PC-9 (cell line): Measurements from ENCODE around the gene TMEFF2.

Source experiments
- EZH2 ChIP-seq: fragments of 200-600 bp; sonication (generic); IDR thresholded peaks from 2 replicates; pipeline ENCODE4 v1.8.0; 2017; ENCODE audit warnings: antibody characterized with exemption, low read depth
- TF ChIP-seq, protein P1 (sequence below): fragments of 200-600 bp; sonication (generic); conservative IDR thresholded peaks from 2 replicates; pipeline ENCODE4 v1.6.1; 2017; ENCODE audit warnings: mixed run types, antibody characterized with exemption, mild to moderate bottlenecking, moderate library complexity

DNA sequence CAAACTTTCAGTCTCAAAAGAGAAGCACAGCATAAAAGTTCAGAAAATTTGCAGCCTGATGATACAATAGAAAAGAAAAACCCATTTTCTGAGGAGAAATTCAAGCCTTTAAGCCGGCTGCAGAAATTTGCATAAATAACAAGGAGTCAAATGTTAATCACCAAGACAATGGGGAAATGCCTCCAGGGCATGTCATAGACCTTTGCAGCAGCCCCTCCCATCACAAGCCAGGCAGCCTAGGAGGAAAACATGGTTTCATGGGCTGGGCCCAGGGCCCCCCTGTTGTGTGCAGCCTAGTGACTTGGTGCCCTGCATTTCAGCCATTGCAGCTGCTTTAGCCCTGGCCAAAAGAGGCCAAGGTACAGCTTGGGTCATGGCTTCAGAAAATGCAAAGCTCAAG, 293.7 kb downstream of the TMEFF2 start:
- TF ChIP-seq, protein P1, sequence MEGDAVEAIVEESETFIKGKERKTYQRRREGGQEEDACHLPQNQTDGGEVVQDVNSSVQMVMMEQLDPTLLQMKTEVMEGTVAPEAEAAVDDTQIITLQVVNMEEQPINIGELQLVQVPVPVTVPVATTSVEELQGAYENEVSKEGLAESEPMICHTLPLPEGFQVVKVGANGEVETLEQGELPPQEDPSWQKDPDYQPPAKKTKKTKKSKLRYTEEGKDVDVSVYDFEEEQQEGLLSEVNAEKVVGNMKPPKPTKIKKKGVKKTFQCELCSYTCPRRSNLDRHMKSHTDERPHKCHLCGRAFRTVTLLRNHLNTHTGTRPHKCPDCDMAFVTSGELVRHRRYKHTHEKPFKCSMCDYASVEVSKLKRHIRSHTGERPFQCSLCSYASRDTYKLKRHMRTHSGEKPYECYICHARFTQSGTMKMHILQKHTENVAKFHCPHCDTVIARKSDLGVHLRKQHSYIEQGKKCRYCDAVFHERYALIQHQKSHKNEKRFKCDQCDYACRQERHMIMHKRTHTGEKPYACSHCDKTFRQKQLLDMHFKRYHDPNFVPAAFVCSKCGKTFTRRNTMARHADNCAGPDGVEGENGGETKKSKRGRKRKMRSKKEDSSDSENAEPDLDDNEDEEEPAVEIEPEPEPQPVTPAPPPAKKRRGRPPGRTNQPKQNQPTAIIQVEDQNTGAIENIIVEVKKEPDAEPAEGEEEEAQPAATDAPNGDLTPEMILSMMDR: no peak
- no peak for TF ChIP-seq EZH2
